AG04450 (cell line): ENCODE results near the gene PPM1B. TPM values are rescaled to one million over a fixed set of nuclear protein-coding genes. Genes with fewer than 3 reads are reported as not detected.

Experiments used
- CTCF ChIA-PET: fragments of 300-600, 350-600 bp; formaldehyde crosslinking; extraction: SDS; loops from one replicate; lab custom pipeline; 2022; ENCODE audit warnings: antibody characterized with exemption, inconsistent platforms; lab: Charles Lee
- POLR2A ChIA-PET: fragments of 350-600 bp; formaldehyde crosslinking; extraction: SDS; loops from one replicate; lab custom pipeline; 2021; ENCODE audit warnings: antibody characterized with exemption, inconsistent platforms; lab: Yijun Ruan, JAX
- DNase-seq: peaks from one replicate; pipeline ENCODE4 v3.0.0-alpha.2; 2011; ENCODE audit warnings: low read depth, low spot score
- H3K27ac ChIP-seq: one replicate; pipeline ENCODE4 v1.5.1; 2012; ENCODE audit warnings: low read depth, low read length, control low read depth
- H3K27me3 ChIP-seq: one replicate; pipeline ENCODE4 v1.6.0; 2012; ENCODE audit warnings: low read length; ENCODE audit not compliant: control insufficient read depth, insufficient read depth
- H3K4me3 ChIP-seq: 2 replicates; pipeline ENCODE4 v1.5.1; 2011; ENCODE audit warnings: mild to moderate bottlenecking, low read depth, low read length, control low read depth
- H3K9me3 ChIP-seq: 2 replicates; pipeline ENCODE4 v1.5.1; 2012; ENCODE audit warnings: low read length; ENCODE audit not compliant: control insufficient read depth, insufficient read depth
- CTCF ChIP-seq: IDR thresholded peaks from 2 replicates; pipeline ENCODE4 v1.5.1; 2011; ENCODE audit warnings: low read depth, low read length, control low read depth, inconsistent platforms
- polyA plus RNA-seq: library from polyadenylated mRNA; depleted of rRNA; stranded (reverse); fragments of >200 nt; gene quantifications from 2 replicates; pipeline ENCODE4 v1.2.3, GENCODE V29; 2011

Gene PPM1B
- polyA plus RNA-seq, 1 experiment = 29.1 TPM

GRCh38 chr2:44242904-44243303, 74.2 kb downstream of the PPM1B start:
- no peak for DNase-seq
- no peak for TF ChIP-seq CTCF
- ChIA-PET CTCF (interaction anchor here (0.6 to 3.2 kb wide), 14 partner anchors 10 to 713 kb away, joined by 3 to 29 read pairs (median 6); partner anchors contain the start of gene CAMKMT), POLR2A (no interaction called here)
- no peaks in the 10 kb centered on the region for H3K27me3 ChIP-seq
- no peak overlapping the region for H3K4me3 ChIP-seq
- H3K27ac ChIP-seq = no peak overlapping the region
- H3K9me3 ChIP-seq = no peaks in the 10 kb centered on the region

- ChIA-PET CTCF (interaction anchor here (0.6 to 2.9 kb wide), 15 partner anchors 9 to 200 kb away, joined by 3 to 29 read pairs (median 5); no protein-coding TSS in a partner anchor), POLR2A (no interaction called here)
- peak; percentile 30 for DNase-seq
- TF ChIP-seq CTCF = peak; percentile 66
- no peak overlapping the region for H3K4me3 ChIP-seq
- H3K9me3 ChIP-seq = no peaks in the 10 kb centered on the region
- H3K27me3 ChIP-seq = no peaks in the 10 kb centered on the region
- no peak overlapping the region for H3K27ac ChIP-seq
Measured at GRCh38 chr2:44244135-44244871, 75.6 kb downstream of the PPM1B start.

GRCh38 chr2:44245083-44245861, 76.6 kb downstream of the PPM1B start:
- ChIA-PET POLR2A (no interaction called here), CTCF (interaction anchor here (0.5 to 2.3 kb wide), 14 partner anchors 9 to 234 kb away, joined by 3 to 11 read pairs (median 4); no protein-coding TSS in a partner anchor)
- Histone ChIP-seq H3K4me3 (no peak overlapping the region), H3K27ac (no peak overlapping the region), H3K9me3 (no peaks in the 10 kb centered on the region), H3K27me3 (no peaks in the 10 kb centered on the region)
- no peak for TF ChIP-seq CTCF
- DNase-seq = no peak

GRCh38 chr2:44246436-44246835, 77.8 kb downstream of the PPM1B start:
- POLR2A ChIA-PET = no interaction called here
- H3K4me3 ChIP-seq = no peak overlapping the region
- TF ChIP-seq CTCF = no peak
- H3K27ac ChIP-seq = no peak overlapping the region
- no peaks in the 10 kb centered on the region for H3K27me3 ChIP-seq
- H3K9me3 ChIP-seq = no peaks in the 10 kb centered on the region
- CTCF ChIA-PET = interaction anchor here (0.6 to 2.3 kb wide), 9 partner anchors 10 to 746 kb away, joined by 3 to 9 read pairs (median 4); no protein-coding TSS in a partner anchor
- no peak for DNase-seq
